ENCODE results near the gene KLHL17. TPM values are rescaled to one million over a fixed set of nuclear protein-coding genes. Genes with fewer than 3 reads are reported as not detected.
"Not testable (repeated sequence)": the region's sequence is repeated elsewhere in the genome, so short reads cannot be mapped to it uniquely, and the experiment has no call there.

The KLHL17 gene
- polyA plus RNA-seq, 4 donors: 3.9 to 11.9 (median 6.8) TPM

- H3K27ac ChIP-seq (ENCODE audit: low read depth in 1 of 3, low read length in 2 of 3): peak overlapping the region in 2 of 3 donors; percentile 51 to 57
- peaks cover 0 to 42% (median 2%) of the 10 kb centered on the region in 3 donors for H3K4me1 ChIP-seq (ENCODE audit: control insufficient read depth in 3 of 3, insufficient read depth in 2 of 3, low read depth in 1 of 3, low read length in 2 of 3)
- peaks cover 0 to 46% (median 9%) of the 10 kb centered on the region in 3 donors for H3K36me3 ChIP-seq (ENCODE audit: control insufficient read depth in 3 of 3, insufficient read depth in 2 of 3, low read depth in 1 of 3, low read length in 3 of 3)
- no peaks in the 10 kb centered on the region for H3K9me3 ChIP-seq (ENCODE audit: control insufficient read depth in 2 of 2, insufficient read depth in 1 of 2, low read depth in 1 of 2, low read length in 1 of 2)
- peaks cover 6 to 51% (median 20%) of the 10 kb centered on the region in 3 donors for H3K27me3 ChIP-seq (ENCODE audit: control insufficient read depth in 3 of 3, insufficient read depth in 3 of 3, low read length in 3 of 3)
- FAIRE-seq (no peak), DNase-seq (no peak)
- peak overlapping the region in 1 of 3 donors; percentile 50 for H3K4me3 ChIP-seq (ENCODE audit: low read depth in 1 of 3, low read length in 3 of 3)
- WGBS, 3 donors: 5 to 14% (median 8%) methylated on average over 26 to 27 of the region's 27 CpGs
These were observed 17.4 kb upstream of the KLHL17 start for GRCh38 chr1:942864-943533.

GRCh38 chr1:943545-944340 is 16.6 kb upstream of the KLHL17 start:
- H3K4me1 ChIP-seq (ENCODE audit: control insufficient read depth in 3 of 3, insufficient read depth in 2 of 3, low read depth in 1 of 3, low read length in 2 of 3): peaks cover 0 to 40% (median 2%) of the 10 kb centered on the region in 3 donors
- peaks cover 0 to 53% (median 9%) of the 10 kb centered on the region in 3 donors for H3K36me3 ChIP-seq (ENCODE audit: control insufficient read depth in 3 of 3, insufficient read depth in 2 of 3, low read depth in 1 of 3, low read length in 3 of 3)
- 59 to 67% (median 61%) methylated on average over 24 to 27 of the region's 27 CpGs for WGBS, 3 donors
- peaks cover 4 to 43% (median 20%) of the 10 kb centered on the region in 3 donors for H3K27me3 ChIP-seq (ENCODE audit: control insufficient read depth in 3 of 3, insufficient read depth in 3 of 3, low read length in 3 of 3)
- H3K9me3 ChIP-seq (ENCODE audit: control insufficient read depth in 2 of 2, insufficient read depth in 1 of 2, low read depth in 1 of 2, low read length in 1 of 2): no peaks in the 10 kb centered on the region
- peak overlapping the region in 2 of 3 donors; percentile 51 to 67 for H3K27ac ChIP-seq (ENCODE audit: low read depth in 1 of 3, low read length in 2 of 3)
- H3K4me3 ChIP-seq (ENCODE audit: low read depth in 1 of 3, low read length in 3 of 3): no peak overlapping the region
- DNase-seq (no peak), FAIRE-seq (no peak)

- Histone ChIP-seq H3K27me3 (ENCODE audit: control insufficient read depth in 3 of 3, insufficient read depth in 3 of 3, low read length in 3 of 3) (peaks cover 4 to 34% (median 17%) of the 10 kb centered on the region in 3 donors), H3K4me1 (ENCODE audit: control insufficient read depth in 3 of 3, insufficient read depth in 2 of 3, low read depth in 1 of 3, low read length in 2 of 3) (peaks cover 0 to 32% (median 2%) of the 10 kb centered on the region in 3 donors), H3K9me3 (ENCODE audit: control insufficient read depth in 2 of 2, insufficient read depth in 1 of 2, low read depth in 1 of 2, low read length in 1 of 2) (no peaks in the 10 kb centered on the region), H3K27ac (ENCODE audit: low read depth in 1 of 3, low read length in 2 of 3) (peak overlapping the region in 1 of 3 donors; percentile 51), H3K4me3 (ENCODE audit: low read depth in 1 of 3, low read length in 3 of 3) (no peak overlapping the region), H3K36me3 (ENCODE audit: control insufficient read depth in 3 of 3, insufficient read depth in 2 of 3, low read depth in 1 of 3, low read length in 3 of 3) (peaks cover 0 to 62% (median 9%) of the 10 kb centered on the region in 3 donors)
- FAIRE-seq (no peak), DNase-seq (no peak)
- WGBS, 3 donors: 64 to 77% (median 73%) methylated on average over 28 of the region's 28 CpGs
These were observed 15.8 kb upstream of the KLHL17 start for GRCh38 chr1:944341-945325.

GRCh38 chr1:945688-946556 is 14.5 kb upstream of the KLHL17 start:
- no peak overlapping the region for H3K27ac ChIP-seq (ENCODE audit: low read depth in 1 of 3, low read length in 2 of 3)
- DNase-seq (no peak), FAIRE-seq (no peak)
- no peak overlapping the region for H3K4me3 ChIP-seq (ENCODE audit: low read depth in 1 of 3, low read length in 3 of 3)
- H3K4me1 ChIP-seq (ENCODE audit: control insufficient read depth in 3 of 3, insufficient read depth in 2 of 3, low read depth in 1 of 3, low read length in 2 of 3): peaks cover 0 to 24% (median 0%) of the 10 kb centered on the region in 3 donors
- peaks cover 0 to 23% (median 11%) of the 10 kb centered on the region in 3 donors for H3K27me3 ChIP-seq (ENCODE audit: control insufficient read depth in 3 of 3, insufficient read depth in 3 of 3, low read length in 3 of 3)
- 76 to 87% (median 86%) methylated on average over 29 of the region's 29 CpGs for WGBS, 3 donors
- H3K36me3 ChIP-seq (ENCODE audit: control insufficient read depth in 3 of 3, insufficient read depth in 2 of 3, low read depth in 1 of 3, low read length in 3 of 3): peaks cover 0 to 75% (median 9%) of the 10 kb centered on the region in 3 donors
- no peaks in the 10 kb centered on the region for H3K9me3 ChIP-seq (ENCODE audit: control insufficient read depth in 2 of 2, insufficient read depth in 1 of 2, low read depth in 1 of 2, low read length in 1 of 2)

- H3K4me1 ChIP-seq (ENCODE audit: control insufficient read depth in 3 of 3, insufficient read depth in 2 of 3, low read depth in 1 of 3, low read length in 2 of 3): peaks cover 0 to 18% (median 0%) of the 10 kb centered on the region in 3 donors
- WGBS, 3 donors: 91 to 93% (median 93%) methylated on average over 13 of the region's 13 CpGs
- H3K36me3 ChIP-seq (ENCODE audit: control insufficient read depth in 3 of 3, insufficient read depth in 2 of 3, low read depth in 1 of 3, low read length in 3 of 3): peaks cover 0 to 84% (median 13%) of the 10 kb centered on the region in 3 donors
- not testable (repeated sequence) for H3K27ac ChIP-seq (ENCODE audit: low read depth in 1 of 3, low read length in 2 of 3); H3K9me3 ChIP-seq (ENCODE audit: control insufficient read depth in 2 of 2, insufficient read depth in 1 of 2, low read depth in 1 of 2, low read length in 1 of 2); H3K4me3 ChIP-seq (ENCODE audit: low read depth in 1 of 3, low read length in 3 of 3); DNase-seq; FAIRE-seq
- H3K27me3 ChIP-seq (ENCODE audit: control insufficient read depth in 3 of 3, insufficient read depth in 3 of 3, low read length in 3 of 3): peaks cover 0 to 17% (median 8%) of the 10 kb centered on the region in 3 donors
These were observed 13.6 kb upstream of the KLHL17 start for GRCh38 chr1:946811-947210.

- Histone ChIP-seq H3K27ac (ENCODE audit: low read depth in 1 of 3, low read length in 2 of 3) (no peak overlapping the region), H3K4me3 (ENCODE audit: low read depth in 1 of 3, low read length in 3 of 3) (no peak overlapping the region), H3K4me1 (ENCODE audit: control insufficient read depth in 3 of 3, insufficient read depth in 2 of 3, low read depth in 1 of 3, low read length in 2 of 3) (peaks cover 0 to 14% (median 0%) of the 10 kb centered on the region in 3 donors), H3K9me3 (ENCODE audit: control insufficient read depth in 2 of 2, insufficient read depth in 1 of 2, low read depth in 1 of 2, low read length in 1 of 2) (no peaks in the 10 kb centered on the region), H3K27me3 (ENCODE audit: control insufficient read depth in 3 of 3, insufficient read depth in 3 of 3, low read length in 3 of 3) (peaks cover 0 to 9% (median 0%) of the 10 kb centered on the region in 3 donors), H3K36me3 (ENCODE audit: control insufficient read depth in 3 of 3, insufficient read depth in 2 of 3, low read depth in 1 of 3, low read length in 3 of 3) (peaks cover 0 to 95% (median 19%) of the 10 kb centered on the region in 3 donors)
- FAIRE-seq (no peak), DNase-seq (no peak)
- 88 to 92% (median 91%) methylated on average over 15 of the region's 15 CpGs for WGBS, 3 donors
These were observed 12.4 kb upstream of the KLHL17 start for GRCh38 chr1:947958-948357.

- no peaks in the 10 kb centered on the region for H3K27me3 ChIP-seq (ENCODE audit: control insufficient read depth in 3 of 3, insufficient read depth in 3 of 3, low read length in 3 of 3)
- H3K36me3 ChIP-seq (ENCODE audit: control insufficient read depth in 3 of 3, insufficient read depth in 2 of 3, low read depth in 1 of 3, low read length in 3 of 3): peaks cover 5 to 100% (median 22%) of the 10 kb centered on the region in 3 donors
- no peak overlapping the region for H3K27ac ChIP-seq (ENCODE audit: low read depth in 1 of 3, low read length in 2 of 3)
- DNase-seq (no peak), FAIRE-seq (no peak)
- no peak overlapping the region for H3K4me3 ChIP-seq (ENCODE audit: low read depth in 1 of 3, low read length in 3 of 3)
- no peaks in the 10 kb centered on the region for H3K4me1 ChIP-seq (ENCODE audit: control insufficient read depth in 3 of 3, insufficient read depth in 2 of 3, low read depth in 1 of 3, low read length in 2 of 3)
- 82 to 94% (median 93%) methylated on average over 9 of the region's 9 CpGs for WGBS, 3 donors
- no peaks in the 10 kb centered on the region for H3K9me3 ChIP-seq (ENCODE audit: control insufficient read depth in 2 of 2, insufficient read depth in 1 of 2, low read depth in 1 of 2, low read length in 1 of 2)
These were observed 10.1 kb upstream of the KLHL17 start for GRCh38 chr1:950268-950667.
